Sciatic nerve (tissue), 2 donors: ENCODE measurements around the gene TNFRSF8. TPM values are rescaled to one million over a fixed set of nuclear protein-coding genes. Genes with fewer than 3 reads are reported as not detected.

Source experiments
- ATAC-seq: fragments of 200-7000 bp; cut with Tn5 transposase; one replicate; pipeline ENCODE4 v1.9.1; 2020; ENCODE audit warnings: mild to moderate bottlenecking, moderate library complexity
- DNase-seq: peaks from one replicate; pipeline ENCODE4 v3.0.0-alpha.2; 2020; ENCODE audit warnings: low spot score
- intact Hi-C: fragments of 100-400 bp; cut with DNase I; formaldehyde crosslinking; loops from one replicate; pipeline ENCODE4 v1.14.2; 2022
- total RNA-seq: library from RNA; stranded (reverse); fragmentation: NEBNext Ultra II Directional; extraction: Animal tissue kit (Norgen Biotek cat#: 25700); gene quantifications from one replicate; pipeline ENCODE4 v1.2.1, GENCODE V29; 2021
- donor health status: DM: no; HTN: no; CAD: no.
- donor health status: DM: no; HTN: no; CAD: no.

The TNFRSF8 gene
- total RNA-seq, 1 donor from 2014 or later, result 5.2 TPM

DNA sequence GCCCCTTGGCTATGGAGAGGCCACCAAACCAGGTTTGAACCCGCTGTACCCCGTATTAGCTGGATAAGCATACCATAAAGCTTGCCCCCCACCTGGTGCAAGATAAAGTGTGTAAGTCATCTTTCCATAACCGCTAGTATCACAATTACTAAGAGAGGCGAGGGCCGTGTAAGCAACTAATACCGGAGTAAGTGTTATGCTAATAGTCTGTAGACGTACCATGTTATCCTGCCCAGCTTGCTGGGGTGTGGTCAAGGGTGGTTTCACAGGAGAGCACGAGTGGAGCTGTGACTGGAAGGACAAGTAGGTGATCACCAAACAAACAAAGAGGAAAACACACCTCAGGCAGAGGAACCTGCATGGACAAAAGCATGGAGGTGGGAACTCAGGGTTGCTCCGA lies 100.1 kb downstream of the TNFRSF8 start:
- intact Hi-C loops, result no loop called here

GRCh38 chr1:12164210-12164609 lies 101.1 kb downstream of the TNFRSF8 start:
- ATAC-seq, result no peak
- intact Hi-C loops, result no loop called here
- DNase-seq, result no peak

More for the DNA sequence above, 100.1 kb downstream of the TNFRSF8 start:
- ATAC-seq (no peak), DNase-seq (no peak)

GRCh38 chr1:12165342-12165741 lies 102.2 kb downstream of the TNFRSF8 start:
- no peak for ATAC-seq
- intact Hi-C loops, result no loop called here

DNA sequence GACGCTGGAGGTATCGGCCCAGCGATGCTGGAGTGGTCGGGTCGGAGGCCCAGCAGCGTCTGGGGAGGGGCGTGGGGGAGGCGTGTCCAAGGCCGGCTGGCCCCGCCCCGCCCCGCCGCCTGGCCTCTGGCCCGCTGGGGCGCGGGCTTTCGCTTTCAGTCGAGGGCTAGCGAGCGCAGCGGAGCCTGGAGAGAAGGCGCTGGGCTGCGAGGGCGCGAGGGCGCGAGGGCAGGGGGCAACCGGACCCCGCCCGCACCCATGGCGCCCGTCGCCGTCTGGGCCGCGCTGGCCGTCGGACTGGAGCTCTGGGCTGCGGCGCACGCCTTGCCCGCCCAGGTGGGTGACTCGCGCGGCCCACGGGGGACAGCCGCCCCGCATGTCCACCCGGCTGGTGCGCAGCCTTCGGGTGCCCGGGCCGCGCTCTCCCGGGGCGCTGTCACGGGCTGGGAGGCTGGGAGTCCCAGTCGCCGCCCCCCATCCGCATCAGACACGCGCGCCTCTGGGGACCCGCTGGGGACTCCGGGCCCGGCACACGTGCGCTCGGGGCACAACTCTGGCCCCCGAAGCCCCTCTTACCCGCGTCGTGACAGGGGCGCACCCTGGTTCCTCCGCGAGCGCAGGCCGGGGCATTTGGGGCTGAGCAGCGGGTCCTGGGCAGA lies 103.9 kb downstream of the TNFRSF8 start, which contains the start of gene TNFRSF1B:
Gene TNFRSF1B (plus strand): TSS at position 158 of the 659 bp plus-strand sequence. CDS start 101 bp downstream, at position 259.
- ATAC-seq, result peak; percentile 73
- intact Hi-C loops, result no loop called here
- peak; percentile 82 for DNase-seq

More at GRCh38 chr1:12165342-12165741, 102.2 kb downstream of the TNFRSF8 start:
- DNase-seq, result no peak

- intact Hi-C loops, result no loop called here
- no peak for ATAC-seq
- no peak for DNase-seq
These were observed 104.7 kb downstream of the TNFRSF8 start for GRCh38 chr1:12167493-12168429.

- ATAC-seq (peak; percentile 42), DNase-seq (peak; percentile 60)
- intact Hi-C loops, result no loop called here
These were observed 105.5 kb downstream of the TNFRSF8 start for GRCh38 chr1:12168451-12169160.

DNA sequence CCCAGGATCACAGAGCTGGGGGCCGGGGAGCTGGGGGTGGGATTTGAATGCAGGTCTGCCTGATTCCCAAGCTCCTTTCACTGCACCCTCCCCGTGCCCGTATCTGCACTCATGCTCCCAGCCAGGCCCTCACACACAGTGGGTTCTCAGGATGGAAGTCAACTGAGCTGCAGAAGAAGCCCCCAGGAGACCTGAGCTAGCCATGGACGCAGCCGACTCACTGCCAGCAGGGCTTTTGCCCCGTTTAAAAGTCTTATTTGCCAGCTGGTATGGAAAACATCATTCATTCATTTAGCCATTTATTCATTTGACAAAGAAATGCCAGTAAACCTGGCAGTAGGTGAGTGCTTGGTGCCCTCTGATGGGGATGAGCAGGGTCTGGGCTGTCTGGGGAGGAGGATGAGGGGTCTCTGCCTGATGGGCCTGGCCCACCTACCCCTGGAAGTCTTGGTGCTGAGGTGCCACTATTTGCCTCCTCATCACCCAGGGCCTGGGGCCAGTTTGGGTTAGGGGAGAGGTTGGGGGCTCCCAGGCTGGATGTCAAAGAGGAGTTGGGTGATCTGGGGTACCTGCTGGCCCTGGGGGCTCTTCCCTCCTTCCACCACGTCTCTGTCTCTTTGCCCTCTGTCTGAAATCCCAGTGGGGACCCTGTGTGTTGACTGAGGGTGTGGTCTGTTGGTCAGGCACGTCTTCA lies 106.5 kb downstream of the TNFRSF8 start:
- DNase-seq (no peak), ATAC-seq (no peak)
- intact Hi-C loops, result no loop called here

- intact Hi-C loops, result no loop called here
- DNase-seq, result peak; percentile 59
- no peak for ATAC-seq
These were observed 107.2 kb downstream of the TNFRSF8 start for GRCh38 chr1:12170263-12170671.

DNA sequence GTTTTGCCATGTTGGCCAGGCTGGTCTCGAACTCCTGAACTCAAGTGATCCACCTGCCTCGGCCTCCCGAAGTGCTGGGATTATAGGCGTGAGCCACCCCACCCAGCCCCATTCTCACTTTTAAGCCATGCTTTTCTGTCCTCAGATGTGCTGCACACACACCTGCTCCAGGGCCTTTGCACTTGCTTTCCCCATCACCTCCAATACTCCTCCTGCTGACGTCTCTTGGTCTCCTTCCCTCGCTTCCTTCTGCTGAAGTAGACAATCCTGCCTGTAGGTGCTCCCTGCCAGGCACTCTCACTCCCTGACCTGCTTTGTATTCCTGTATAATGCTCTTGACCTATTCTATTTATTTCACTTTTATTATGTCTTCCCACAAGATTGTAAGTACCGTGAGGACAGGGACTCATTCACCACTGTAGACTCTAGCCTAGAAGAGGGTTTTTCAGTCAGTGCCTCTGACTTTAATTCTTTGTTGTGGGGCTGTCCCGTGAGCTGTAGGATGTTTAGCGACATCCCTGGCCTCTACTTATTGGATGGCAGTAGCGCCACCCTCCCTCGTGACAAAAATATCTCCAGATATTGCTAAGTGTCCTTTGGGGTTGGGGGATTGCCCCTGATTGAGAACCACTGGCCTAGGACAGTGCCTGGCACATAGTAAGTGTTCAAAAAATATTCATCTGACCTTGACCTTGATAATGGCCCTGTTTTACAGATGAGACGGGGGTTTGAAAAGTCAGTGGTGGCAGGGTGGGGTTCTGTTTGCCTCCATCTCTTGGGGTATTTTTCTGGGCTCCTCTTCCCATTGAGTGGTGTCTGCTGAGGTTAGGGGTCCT lies 108.3 kb downstream of the TNFRSF8 start:
- intact Hi-C loops, result no loop called here
- DNase-seq (no peak), ATAC-seq (no peak)

GRCh38 chr1:12172042-12172851 lies 109.1 kb downstream of the TNFRSF8 start:
- intact Hi-C loops, result no loop called here
- DNase-seq, result no peak
- no peak for ATAC-seq

- ATAC-seq, result no peak
- DNase-seq, result no peak
- intact Hi-C loops, result no loop called here
These were observed 110.0 kb downstream of the TNFRSF8 start for GRCh38 chr1:12173041-12173509.

- intact Hi-C loops, result no loop called here
- peak; percentile 61 for ATAC-seq
- peak; percentile 77 for DNase-seq
These were observed 110.6 kb downstream of the TNFRSF8 start for GRCh38 chr1:12173631-12174121.

GRCh38 chr1:12174924-12175810 lies 112.1 kb downstream of the TNFRSF8 start:
- intact Hi-C loops, result no loop called here
- peak; percentile 33 for ATAC-seq
- no peak for DNase-seq

- ATAC-seq (no peak), DNase-seq (no peak)
- intact Hi-C loops, result no loop called here
These were observed 113.4 kb downstream of the TNFRSF8 start for GRCh38 chr1:12176298-12177118.
